GM23338 (cell line): ENCODE results near the gene ESR2. TPM values are rescaled to one million over a fixed set of nuclear protein-coding genes. Genes with fewer than 3 reads are reported as not detected.

Experiments used
- ATAC-seq: fragments of 200-7000 bp; cut with Tn5 transposase; 3 replicates; pipeline ENCODE4 v1.9.1; 2020
- DNase-seq: peaks from one replicate; pipeline ENCODE4 v3.0.0-alpha.2; 2015; ENCODE audit warnings: low spot score
- H2AFZ ChIP-seq: fragments of 200-600 bp; sonication (generic); 2 replicates; pipeline ENCODE4 v1.8.0; 2016; ENCODE audit warnings: antibody characterized with exemption, mild to moderate bottlenecking, moderate library complexity
- H3F3A ChIP-seq: fragments of 200-600 bp; sonication (generic); replicated peaks from 2 replicates; pipeline ENCODE4 v1.8.0; 2017; ENCODE audit warnings: antibody characterized with exemption, mixed run types, low read depth
- H3K27ac ChIP-seq: fragments of 200-600 bp; sonication (generic); 2 replicates; pipeline ENCODE4 v1.6.1; 2016; ENCODE audit warnings: low read depth
- H3K27me3 ChIP-seq: fragments of 200-600 bp; sonication (generic); 2 replicates; pipeline ENCODE4 v1.8.0; 2016; ENCODE audit warnings: mild to moderate bottlenecking, mixed run types, moderate library complexity; ENCODE audit not compliant: insufficient read depth
- H3K36me3 ChIP-seq: fragments of 200-600 bp; sonication (generic); 2 replicates; pipeline ENCODE4 v1.8.0; 2016; ENCODE audit warnings: mild to moderate bottlenecking; ENCODE audit not compliant: insufficient read depth
- H3K4me1 ChIP-seq: fragments of 200-600 bp; sonication (generic); 2 replicates; pipeline ENCODE4 v1.8.0; 2016; ENCODE audit warnings: mild to moderate bottlenecking, moderate library complexity; ENCODE audit not compliant: insufficient read depth
- H3K4me2 ChIP-seq: fragments of 200-600 bp; sonication (generic); 2 replicates; pipeline ENCODE4 v1.7.1; 2017; ENCODE audit warnings: mixed run types
- H3K4me3 ChIP-seq: fragments of 200-600 bp; sonication (generic); 2 replicates; pipeline ENCODE4 v1.6.1; 2016; ENCODE audit warnings: mixed run types
- H3K79me2 ChIP-seq: fragments of 200-600 bp; sonication (generic); replicated peaks from 2 replicates; pipeline ENCODE4 v1.8.0; 2017; ENCODE audit warnings: mild to moderate bottlenecking; ENCODE audit not compliant: insufficient read depth
- H3K9me2 ChIP-seq: fragments of 200-600 bp; sonication (generic); 2 replicates; pipeline ENCODE4 v1.8.0; 2017; ENCODE audit not compliant: insufficient read depth
- H4K20me1 ChIP-seq: fragments of 200-600 bp; sonication (generic); replicated peaks from 2 replicates; pipeline ENCODE4 v1.8.0; 2017; ENCODE audit warnings: mild to moderate bottlenecking; ENCODE audit not compliant: insufficient read depth
- H3K27ac Mint-ChIP-seq: 2 replicates; pipeline ENCODE4 v1.8.0; 2020; ENCODE audit warnings: inconsistent platforms, mild to moderate bottlenecking, moderate library complexity, mixed read lengths
- H3K27me3 Mint-ChIP-seq: 3 replicates; pipeline ENCODE4 v1.8.0; 2022; ENCODE audit warnings: low read depth, mild to moderate bottlenecking, moderate library complexity, mixed read lengths, inconsistent platforms; ENCODE audit not compliant: insufficient read depth, poor library complexity
- H3K36me3 Mint-ChIP-seq: 3 replicates; pipeline ENCODE4 v1.8.0; 2021; ENCODE audit warnings: low read depth, mild to moderate bottlenecking, inconsistent platforms, moderate library complexity, mixed read lengths
- H3K4me1 Mint-ChIP-seq: 3 replicates; pipeline ENCODE4 v1.8.0; 2020; ENCODE audit warnings: mild to moderate bottlenecking, inconsistent platforms, mixed read lengths
- H3K4me3 Mint-ChIP-seq: 3 replicates; pipeline ENCODE4 v1.8.0; 2021; ENCODE audit warnings: moderate library complexity, mild to moderate bottlenecking, inconsistent platforms, mixed read lengths
- H3K9me3 Mint-ChIP-seq: 3 replicates; pipeline ENCODE4 v1.8.0; 2020; ENCODE audit warnings: moderate library complexity, mild to moderate bottlenecking, inconsistent platforms, mixed read lengths
- CREB1 ChIP-seq: fragments of 250-450 bp; sonication (Bioruptor Pico); IDR thresholded peaks from 2 replicates; pipeline ENCODE4 v1.5.0; 2020; ENCODE audit warnings: low read depth, mild to moderate bottlenecking, moderate library complexity
- CTCF ChIP-seq, 2 experiments: fragments of 200-600 bp in 1 of 2; sonication (generic) in 1 of 2; conservative IDR thresholded peaks; 2 replicates each; pipeline versions ENCODE4 v1.5.1 to v1.6.1; 2016 to 2017; ENCODE audit warnings: antibody characterized with exemption in 2 of 2, low read depth in 2 of 2, mild to moderate bottlenecking in 2 of 2, moderate library complexity in 1 of 2
- ETS1 ChIP-seq: IDR thresholded peaks from 2 replicates; pipeline ENCODE4 v1.6.1; 2016; ENCODE audit warnings: antibody characterized with exemption
- EZH2 ChIP-seq: fragments of 200-600 bp; sonication (generic); IDR thresholded peaks from one replicate; pipeline ENCODE4 v1.8.0; 2017; ENCODE audit warnings: antibody characterized with exemption, mild to moderate bottlenecking, low read depth; ENCODE audit not compliant: unreplicated experiment
- EZH2phosphoT487 ChIP-seq: fragments of 200-600 bp; sonication (generic); IDR thresholded peaks from one replicate; pipeline ENCODE4 v1.8.1; 2018; ENCODE audit warnings: antibody characterized with exemption; ENCODE audit not compliant: unreplicated experiment
- JUNB ChIP-seq: IDR thresholded peaks from one replicate; pipeline ENCODE4 v1.6.1; 2016; ENCODE audit warnings: antibody characterized with exemption; ENCODE audit not compliant: unreplicated experiment
- NANOG ChIP-seq: IDR thresholded peaks from 2 replicates; pipeline ENCODE4 v1.6.1; 2016; ENCODE audit warnings: antibody characterized with exemption, borderline replicate concordance
- POLR2AphosphoS5 ChIP-seq: IDR thresholded peaks from 2 replicates; pipeline ENCODE4 v1.6.1; 2016; ENCODE audit warnings: antibody characterized with exemption, low read depth
- REST ChIP-seq: IDR thresholded peaks from one replicate; pipeline ENCODE4 v1.6.1; 2018; ENCODE audit warnings: antibody characterized with exemption; ENCODE audit not compliant: unreplicated experiment
- STAT1 ChIP-seq: IDR thresholded peaks from one replicate; pipeline ENCODE4 v1.6.1; 2016; ENCODE audit warnings: antibody characterized with exemption; ENCODE audit not compliant: unreplicated experiment
- ZNF114 ChIP-seq: fragments of 250-450 bp; sonication (Bioruptor Pico); IDR thresholded peaks from 2 replicates; pipeline ENCODE4 v1.5.0; 2020; ENCODE audit warnings: mild to moderate bottlenecking, moderate library complexity
- ZNF462 ChIP-seq: fragments of 250-450 bp; sonication (Bioruptor Pico); IDR thresholded peaks from 2 replicates; pipeline ENCODE4 v1.5.0; 2020; ENCODE audit warnings: mild to moderate bottlenecking, moderate library complexity
- polyA plus RNA-seq: library from polyadenylated mRNA; unstranded; fragments of >200 nt; fragmentation: Nextera tagmentation; extraction: Ambion mirVana; gene quantifications from 2 replicates; pipeline ENCODE4 v1.2.1, GENCODE V29; 2016
- total RNA-seq: library from RNA; depleted of rRNA; stranded (reverse); fragments of >200 nt; shearing (Covaris generic); gene quantifications from 2 replicates; pipeline ENCODE4 v1.2.3, GENCODE V29; 2014

Gene ESR2
- total and polyA plus RNA-seq, 2 experiments from 2014 or later: 0.58 to 0.59 TPM

- no peak overlapping the region for H2AFZ ChIP-seq
- Mint-ChIP-seq H3K27ac (no peak overlapping the region), H3K4me3 (no peak overlapping the region), H3K9me3 (no peaks in the 10 kb centered on the region), H3K4me1 (peaks cover 9% of the 10 kb centered on the region; the same call in 2 of the 3 replicates), H3K36me3 (no peaks in the 10 kb centered on the region), H3K27me3 (peaks cover 2% of the 10 kb centered on the region)
- H3K36me3 ChIP-seq: no peaks in the 10 kb centered on the region
- H3K27ac ChIP-seq: no peak overlapping the region
- H3K79me2 ChIP-seq: no peaks in the 10 kb centered on the region
- no peaks in the 10 kb centered on the region for H3K27me3 ChIP-seq
- H3K4me3 ChIP-seq: no peak overlapping the region
- no peaks in the 10 kb centered on the region for H3K9me2 ChIP-seq
- TF ChIP-seq ETS1: no peak
- no peak for TF ChIP-seq STAT1
- TF ChIP-seq ZNF462: no peak
- TF ChIP-seq POLR2AphosphoS5: no peak
- no peak for TF ChIP-seq EZH2phosphoT487
- no peak for TF ChIP-seq ZNF114 (CRISPR knock-in tag)
- no peak for TF ChIP-seq NANOG
- no peak for TF ChIP-seq REST
- no peak for TF ChIP-seq EZH2
- TF ChIP-seq CREB1: no peak
- TF ChIP-seq CTCF (conservative IDR thresholded peaks at IDR 0.05; ENCODE audit: low read depth in 2 of 2): no peak
- TF ChIP-seq JUNB: no peak
- no peak for DNase-seq
- no peaks in the 10 kb centered on the region for H3K4me1 ChIP-seq
- no peak overlapping the region for H3K4me2 ChIP-seq
- no peaks in the 10 kb centered on the region for H3F3A ChIP-seq
- no peaks in the 10 kb centered on the region for H4K20me1 ChIP-seq
- no peak for ATAC-seq
Observed at GRCh38 chr14:64255756-64256155, 38.4 kb downstream of the ESR2 start.
